GM12878 (cell line): ENCODE results near the gene EPHB2. TPM values are rescaled to one million over a fixed set of nuclear protein-coding genes. Genes with fewer than 3 reads are reported as not detected.
A peak's percentile ranks its signal among the peaks of the same experiment; 100 is the strongest.

Experiments
- ATAC-seq: fragments of 200-7000 bp; cut with Tn5 transposase; 3 replicates; pipeline ENCODE4 v1.9.1; 2020; ENCODE audit warnings: mild to moderate bottlenecking, moderate library complexity
- BruUV-seq: library from RNA; stranded (reverse); fragments of 400-500 nt; replicated peaks from 2 replicates; lab custom pipeline; 2021; lab: Mats Ljungman, UMichigan
- CTCF ChIA-PET: fragments of 300-600 bp; sonication (Branson Sonifier 250); formaldehyde crosslinking; extraction: SDS; loops from one replicate; lab custom pipeline; 2021; ENCODE audit warnings: inconsistent platforms; lab: Yijun Ruan, JAX
- POLR2A ChIA-PET: fragments of 350-600 bp; formaldehyde crosslinking; extraction: SDS; loops from one replicate; lab custom pipeline; 2021; ENCODE audit warnings: inconsistent platforms; lab: Charles Lee
- RAD21 ChIA-PET: fragments of 300-600 bp; sonication (Branson Sonifier 250); formaldehyde crosslinking; loops from one replicate; lab custom pipeline; 2023; ENCODE audit warnings: antibody characterized with exemption; ENCODE audit not compliant: unreplicated experiment; lab: Charles Lee
- SMC1A ChIA-PET: fragments of 300-600 bp; sonication (Branson Sonifier 250); formaldehyde crosslinking; loops from one replicate; lab custom pipeline; 2023; ENCODE audit not compliant: unreplicated experiment, uncharacterized antibody; lab: Charles Lee
- DNase-seq: peaks from one replicate; pipeline ENCODE4 v3.0.0-alpha.2; 2011; ENCODE audit warnings: low read depth, low spot score
- FAIRE-seq: peaks from 3 replicates; lab custom pipeline; 2011; peaks lifted over from hg19 to GRCh38; lab: Jason Lieb, UNC
- H2AFZ ChIP-seq: 2 replicates; pipeline ENCODE4 v1.6.0; 2011; ENCODE audit warnings: low read depth, low read length, control low read depth; ENCODE audit not compliant: control insufficient read depth
- H3K27ac ChIP-seq: 2 replicates; pipeline ENCODE4 v1.5.1; 2011; ENCODE audit warnings: control low read depth; ENCODE audit not compliant: control insufficient read depth, insufficient read depth
- H3K27me3 ChIP-seq, 2 experiments: replicated peaks in 1 of 2; 2 replicates each; pipeline versions ENCODE4 v1.6.0 to v1.6.1; 2011; ENCODE audit warnings: low read length in 1 of 2; ENCODE audit not compliant: control insufficient read depth in 2 of 2, insufficient read depth in 2 of 2
- H3K36me3 ChIP-seq, 2 experiments: 2 replicates each; pipeline ENCODE4 v1.5.1; 2011; ENCODE audit warnings: low read length in 1 of 2; ENCODE audit not compliant: control insufficient read depth in 2 of 2, insufficient read depth in 2 of 2
- H3K4me1 ChIP-seq: 2 replicates; pipeline ENCODE4 v1.6.1; 2011; ENCODE audit warnings: mild to moderate bottlenecking, low read length, moderate library complexity, mixed read lengths; ENCODE audit not compliant: control insufficient read depth, insufficient read depth
- H3K4me2 ChIP-seq: 2 replicates; pipeline ENCODE4 v1.6.0; 2011; ENCODE audit warnings: control low read depth; ENCODE audit not compliant: control insufficient read depth, insufficient read depth
- H3K4me3 ChIP-seq: fragments of 200-600 bp; sonication (generic); 2 replicates; pipeline ENCODE4 v1.5.1; 2016
- H3K79me2 ChIP-seq: 2 replicates; pipeline ENCODE4 v1.6.0; 2011; ENCODE audit warnings: low read length; ENCODE audit not compliant: control insufficient read depth, insufficient read depth
- H3K9ac ChIP-seq: 2 replicates; pipeline ENCODE4 v1.8.0; 2011; ENCODE audit warnings: low read length, control low read depth, mixed read lengths; ENCODE audit not compliant: control insufficient read depth, insufficient read depth
- H3K9me3 ChIP-seq: replicated peaks from 3 replicates; pipeline ENCODE4 v1.5.1; 2011; ENCODE audit warnings: mild to moderate bottlenecking, low read length; ENCODE audit not compliant: control insufficient read depth, insufficient read depth
- H4K20me1 ChIP-seq: 2 replicates; pipeline ENCODE4 v1.6.0; 2011; ENCODE audit not compliant: control insufficient read depth, insufficient read depth
- ATF2 ChIP-seq: IDR thresholded peaks from 2 replicates; pipeline ENCODE4 v1.6.1; 2012; ENCODE audit warnings: low read length, inconsistent platforms
- CREM ChIP-seq: IDR thresholded peaks from 2 replicates; pipeline ENCODE4 v1.6.1; 2014; ENCODE audit warnings: antibody characterized with exemption, low read depth
- IKZF2 ChIP-seq, 2 experiments: fragments of 450-650 bp; IDR thresholded peaks; 2 replicates each; pipeline ENCODE4 v1.6.1; 2017; ENCODE audit warnings: mild to moderate bottlenecking in 2 of 2, moderate library complexity in 2 of 2
- NBN ChIP-seq: fragments of 450-650 bp; IDR thresholded peaks from 2 replicates; pipeline ENCODE4 v1.6.1; 2016
- SRF ChIP-seq, 2 experiments: IDR thresholded peaks; 2 replicates each; pipeline ENCODE4 v1.6.1; 2011; ENCODE audit warnings: low read depth in 2 of 2, low read length in 2 of 2, mild to moderate bottlenecking in 1 of 2, moderate library complexity in 1 of 2
- ZNF207 ChIP-seq: fragments of 450-650 bp; IDR thresholded peaks from 2 replicates; pipeline ENCODE4 v1.6.1; 2014; ENCODE audit warnings: antibody characterized with exemption, mild to moderate bottlenecking, borderline replicate concordance
- WGBS: methylation state at CpG from one replicate; pipeline ENCODE4 v1.1.6; 2016; ENCODE audit warnings: low lambda C conversion rate; ENCODE audit not compliant: insufficient replicate concordance, insufficient coverage; ENCODE audit errors: missing lambda C conversion rate; 5-methylcytosine and 5-hydroxymethylcytosine counted together
- in situ Hi-C: fragments of 300-500 bp; cut with MboI; formaldehyde crosslinking; loops from 9 replicates; pipeline ENCODE4 v1.14.3; 2018; ENCODE audit warnings: mixed read lengths
- intact Hi-C: fragments of 100-400 bp; cut with micrococcal nuclease; formaldehyde crosslinking; loops from one replicate; pipeline ENCODE4 v1.14.2; 2022; ENCODE audit not compliant: unreplicated experiment
- polyA plus RNA-seq, 11 experiments: library from polyadenylated mRNA; depleted of rRNA in 4 of 11; unstranded in 6 of 11; stranded (reverse) in 5 of 11; fragments of >200 nt; fragmentation: Nextera tagmentation in 4 of 11; fragmentation: Illumina TruSeq in 1 of 11; extraction: Ambion mirVana in 4 of 11; extraction: Trizol in 1 of 11; gene quantifications; 1 replicate in 1 of 11; 2 replicates in 10 of 11; pipeline versions ENCODE4 v1.2.1 to v1.2.3, GENCODE V29; 2011 to 2016; ENCODE audit warnings: inconsistent platforms in 2 of 11, missing spikeins in 2 of 11, low read depth in 1 of 11
- total RNA-seq, 4 experiments: library from RNA; depleted of rRNA in 3 of 4; stranded (reverse); fragments of >200 nt in 3 of 4; fragmentation: Illumina TruSeq in 1 of 4; extraction: Trizol in 1 of 4; gene quantifications; 2 replicates each; pipeline versions ENCODE4 v1.2.1 to v1.2.3, GENCODE V29; 2013 to 2021

Gene EPHB2
- total and polyA plus RNA-seq, 10 of the 15 experiments (the other 5 are each of a cell fraction or from before 2014, with no cell fraction given): 0.13 to 3.3 (median 0.92) TPM

DNA sequence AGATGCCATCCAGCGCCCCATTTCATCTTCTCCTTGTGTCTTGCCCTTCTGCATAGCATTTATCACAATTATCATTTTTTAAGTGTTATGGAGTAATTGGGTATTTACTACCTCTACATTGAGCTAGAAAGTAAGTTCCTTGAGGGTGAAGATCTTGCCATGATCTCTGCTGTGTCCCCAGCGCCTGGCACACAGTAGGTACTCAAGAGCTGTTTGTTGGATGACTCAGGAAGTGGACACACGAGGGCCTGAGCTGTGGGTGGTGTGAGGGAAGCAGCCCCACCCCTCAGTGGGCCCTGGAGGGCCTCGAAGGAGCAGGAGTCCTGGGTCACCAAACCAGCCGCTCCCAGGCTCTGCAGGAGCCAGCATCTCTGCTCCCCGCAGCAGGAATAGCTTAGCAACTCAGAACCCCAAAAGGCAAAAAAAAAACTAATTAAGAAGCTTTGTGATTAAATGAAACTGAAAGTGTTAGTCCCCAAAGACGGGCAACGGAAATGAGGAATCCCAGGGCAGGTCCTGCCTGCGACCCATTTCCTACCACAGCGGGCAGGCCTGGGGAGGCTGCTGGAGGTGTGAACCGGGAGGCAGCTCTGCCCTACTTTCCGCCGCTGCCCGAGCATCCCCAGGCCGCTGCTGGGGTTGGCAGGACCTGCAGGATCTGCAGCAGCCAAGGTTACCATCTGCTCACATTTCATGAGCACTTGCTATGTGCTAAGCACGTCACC, 174.3 kb downstream of the EPHB2 start:
- RAD21 ChIA-PET: no interaction called here
- in situ Hi-C loops (loop anchor here (10.0 kb wide), 1 partner anchor 180 kb away; no protein-coding TSS in a partner anchor), intact Hi-C loops (no loop called here)
- no peak overlapping the region for H3K4me3 ChIP-seq
- H3K27me3 ChIP-seq: no peaks in the 10 kb centered on the region
- H3K9me3 ChIP-seq: no peaks in the 10 kb centered on the region
- SMC1A ChIA-PET: interaction anchor here (0.7 to 0.9 kb wide), 3 partner anchors 9 to 181 kb away, joined by 3 read pairs; no protein-coding TSS in a partner anchor
- no peaks in the 10 kb centered on the region for H4K20me1 ChIP-seq
- H3K79me2 ChIP-seq: no peaks in the 10 kb centered on the region
- TF ChIP-seq IKZF2 (IDR thresholded peaks at IDR 0.05) (0 out of 4 replicates have a peak, but pooled peaks of 1 of the 2 experiments have one; percentile 10), SRF (IDR thresholded peaks at IDR 0.05; ENCODE audit: low read depth in 2 of 2, low read length in 2 of 2) (0 out of 4 replicates have a peak, but pooled peaks of 1 of the 2 experiments have one; percentile 11), NBN (no peak), CREM (no peak), ZNF207 (no peak), ATF2 (no peak)
- TF ChIP-seq, all 136 proteins: peak for 2
- ATAC-seq: peak; percentile 62
- POLR2A ChIA-PET: no interaction called here
- Histone ChIP-seq H3K9ac (no peak overlapping the region), H2AFZ (no peak overlapping the region), H3K36me3 (no peaks in the 10 kb centered on the region), H3K4me2 (0 out of 2 replicates have a peak overlapping the region, but pooled peaks have one; percentile 49), H3K27ac (no peak overlapping the region), H3K4me1 (no peaks in the 10 kb centered on the region)
- FAIRE-seq: peak; percentile 7
- no peak for DNase-seq
- no TSS peak for BruUV-seq
- CTCF ChIA-PET: interaction anchor here (0.6 to 1.3 kb wide), 3 partner anchors 8 to 380 kb away, joined by 3 to 6 read pairs (median 4); no protein-coding TSS in a partner anchor
- WGBS: 20% methylated on average over 16 of the region's 16 CpGs
